ENCODE measurements around the gene HGFAC. TPM values are rescaled to one million over a fixed set of nuclear protein-coding genes. Genes with fewer than 3 reads are reported as not detected.
"Not testable (repeated sequence)": the region's sequence is repeated elsewhere in the genome, so short reads cannot be mapped to it uniquely, and the experiment has no call there.

Gene HGFAC
- total RNA-seq, 1 donor from 2014 or later: not detected

GRCh38 chr4:3442959-3443749 is 1.4 kb downstream of the HGFAC start:
- ATAC-seq: peak; percentile 57

- ATAC-seq: no peak
Observed at GRCh38 chr4:3443750-3444309, 2.1 kb downstream of the HGFAC start.

DNA sequence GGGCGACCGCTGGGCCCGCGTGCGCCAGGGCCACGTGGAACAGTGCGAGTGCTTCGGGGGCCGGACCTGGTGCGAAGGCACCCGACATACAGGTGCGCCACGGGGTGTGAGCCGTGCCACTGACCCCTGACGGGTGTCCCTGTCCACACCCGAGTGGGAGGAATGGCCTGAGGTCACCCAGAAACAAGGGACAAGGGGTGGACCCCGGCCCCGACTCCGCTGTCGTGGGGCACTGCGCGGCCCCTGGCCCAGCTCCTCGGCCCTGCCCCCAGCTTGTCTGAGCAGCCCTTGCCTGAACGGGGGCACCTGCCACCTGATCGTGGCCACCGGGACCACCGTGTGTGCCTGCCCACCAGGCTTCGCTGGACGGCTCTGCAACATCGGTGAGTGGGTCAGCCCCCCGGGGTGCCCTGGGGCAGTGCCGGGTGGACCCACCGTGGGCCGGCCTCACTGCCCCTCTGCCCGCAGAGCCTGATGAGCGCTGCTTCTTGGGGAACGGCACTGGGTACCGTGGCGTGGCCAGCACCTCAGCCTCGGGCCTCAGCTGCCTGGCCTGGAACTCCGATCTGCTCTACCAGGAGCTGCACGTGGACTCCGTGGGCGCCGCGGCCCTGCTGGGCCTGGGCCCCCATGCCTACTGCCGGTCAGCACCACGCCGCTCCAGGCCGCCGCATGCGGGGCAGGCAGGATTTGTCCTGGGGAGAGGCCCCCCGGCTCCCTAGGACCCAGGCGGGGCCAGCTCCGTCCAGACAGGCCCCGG is 2.8 kb downstream of the HGFAC start:
- ATAC-seq: no peak

GRCh38 chr4:3445111-3445820 is 3.5 kb downstream of the HGFAC start:
- no peak for ATAC-seq

GRCh38 chr4:3445829-3446545 is 4.2 kb downstream of the HGFAC start:
- ATAC-seq: no peak

DNA sequence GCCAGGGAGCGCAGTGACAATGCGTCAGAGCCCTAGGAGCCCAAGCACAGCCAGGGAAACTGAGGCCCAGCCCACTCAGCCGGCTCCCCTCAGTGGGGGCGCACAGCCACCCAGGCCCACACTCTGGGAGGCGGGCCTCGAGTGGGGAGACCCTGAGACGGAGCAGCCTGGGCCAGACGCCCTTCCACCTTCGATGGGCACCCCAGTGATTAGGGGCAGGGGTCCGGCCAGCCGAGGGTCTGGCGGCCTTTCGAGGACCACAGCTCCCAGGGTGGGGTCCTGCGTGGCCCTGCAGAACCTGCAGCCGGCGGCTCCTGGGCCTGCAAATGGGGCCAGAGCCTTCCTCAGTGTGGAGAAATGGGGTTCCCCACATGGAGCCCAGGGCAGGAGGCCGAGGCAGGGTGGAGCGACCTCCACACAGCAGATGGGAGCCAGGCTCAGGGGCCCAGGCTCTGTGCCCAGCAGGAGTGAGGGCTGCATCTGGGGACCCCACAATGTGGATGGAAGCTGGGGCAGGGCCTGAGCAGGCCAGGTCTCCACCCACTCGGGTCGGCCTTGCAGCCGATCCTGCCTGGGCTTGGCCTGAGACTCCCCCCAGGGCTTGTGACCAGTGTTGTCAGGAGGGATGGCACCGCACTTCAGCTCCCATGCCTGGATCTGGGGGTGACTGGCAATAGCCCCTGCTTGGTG is 5.0 kb downstream of the HGFAC start:
- no peak for ATAC-seq

DNA sequence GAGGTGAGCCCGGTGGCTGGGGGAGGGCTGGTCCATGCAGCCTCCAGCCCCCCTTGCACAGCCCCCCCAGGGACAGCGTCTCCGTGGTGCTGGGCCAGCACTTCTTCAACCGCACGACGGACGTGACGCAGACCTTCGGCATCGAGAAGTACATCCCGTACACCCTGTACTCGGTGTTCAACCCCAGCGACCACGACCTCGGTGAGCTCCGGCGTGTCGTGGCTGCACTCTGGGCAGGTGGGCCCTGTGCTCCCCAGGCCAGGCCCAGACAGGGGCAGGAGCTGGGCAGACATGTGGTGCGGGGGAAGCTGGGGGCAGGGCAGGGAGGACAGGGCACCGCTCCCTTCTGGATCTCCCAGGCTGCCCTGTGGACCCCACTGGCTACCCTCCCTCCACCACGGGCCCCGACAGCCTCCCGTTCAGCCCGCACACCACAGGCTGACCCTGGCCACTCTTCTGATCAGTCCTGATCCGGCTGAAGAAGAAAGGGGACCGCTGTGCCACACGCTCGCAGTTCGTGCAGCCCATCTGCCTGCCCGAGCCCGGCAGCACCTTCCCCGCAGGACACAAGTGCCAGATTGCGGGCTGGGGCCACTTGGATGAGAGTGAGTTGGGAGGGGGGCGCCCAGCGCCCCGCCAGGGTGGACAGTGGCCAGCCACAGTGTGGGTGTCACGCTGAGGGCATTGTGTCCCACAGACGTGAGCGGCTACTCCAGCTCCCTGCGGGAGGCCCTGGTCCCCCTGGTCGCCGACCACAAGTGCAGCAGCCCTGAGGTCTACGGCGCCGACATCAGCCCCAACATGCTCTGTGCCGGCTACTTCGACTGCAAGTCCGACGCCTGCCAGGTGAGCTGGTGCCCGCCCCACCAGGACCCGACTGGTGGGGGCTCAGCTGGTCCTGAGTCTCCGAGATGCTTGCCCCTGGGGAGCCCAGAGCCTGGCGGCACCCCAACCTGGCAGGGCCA is 5.9 kb downstream of the HGFAC start:
- ATAC-seq: no peak

DNA sequence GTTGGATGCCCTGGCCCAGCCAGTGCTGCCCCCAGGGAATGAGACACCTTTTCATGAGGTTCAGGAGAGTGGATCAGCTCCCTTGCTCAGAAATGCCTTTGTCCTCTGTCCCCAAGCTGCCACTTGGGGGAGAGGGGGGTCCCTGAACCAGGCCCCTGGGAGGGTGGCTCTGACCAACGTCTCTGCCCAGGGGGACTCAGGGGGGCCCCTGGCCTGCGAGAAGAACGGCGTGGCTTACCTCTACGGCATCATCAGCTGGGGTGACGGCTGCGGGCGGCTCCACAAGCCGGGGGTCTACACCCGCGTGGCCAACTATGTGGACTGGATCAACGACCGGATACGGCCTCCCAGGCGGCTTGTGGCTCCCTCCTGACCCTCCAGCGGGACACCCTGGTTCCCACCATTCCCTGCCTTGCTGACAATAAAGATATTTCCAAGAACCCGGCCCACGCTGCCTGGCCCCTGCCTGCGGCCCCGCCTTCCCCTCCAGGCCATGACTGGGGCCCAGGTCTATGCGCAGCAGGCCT is 7.3 kb downstream of the HGFAC start:
- ATAC-seq: no peak

DNA sequence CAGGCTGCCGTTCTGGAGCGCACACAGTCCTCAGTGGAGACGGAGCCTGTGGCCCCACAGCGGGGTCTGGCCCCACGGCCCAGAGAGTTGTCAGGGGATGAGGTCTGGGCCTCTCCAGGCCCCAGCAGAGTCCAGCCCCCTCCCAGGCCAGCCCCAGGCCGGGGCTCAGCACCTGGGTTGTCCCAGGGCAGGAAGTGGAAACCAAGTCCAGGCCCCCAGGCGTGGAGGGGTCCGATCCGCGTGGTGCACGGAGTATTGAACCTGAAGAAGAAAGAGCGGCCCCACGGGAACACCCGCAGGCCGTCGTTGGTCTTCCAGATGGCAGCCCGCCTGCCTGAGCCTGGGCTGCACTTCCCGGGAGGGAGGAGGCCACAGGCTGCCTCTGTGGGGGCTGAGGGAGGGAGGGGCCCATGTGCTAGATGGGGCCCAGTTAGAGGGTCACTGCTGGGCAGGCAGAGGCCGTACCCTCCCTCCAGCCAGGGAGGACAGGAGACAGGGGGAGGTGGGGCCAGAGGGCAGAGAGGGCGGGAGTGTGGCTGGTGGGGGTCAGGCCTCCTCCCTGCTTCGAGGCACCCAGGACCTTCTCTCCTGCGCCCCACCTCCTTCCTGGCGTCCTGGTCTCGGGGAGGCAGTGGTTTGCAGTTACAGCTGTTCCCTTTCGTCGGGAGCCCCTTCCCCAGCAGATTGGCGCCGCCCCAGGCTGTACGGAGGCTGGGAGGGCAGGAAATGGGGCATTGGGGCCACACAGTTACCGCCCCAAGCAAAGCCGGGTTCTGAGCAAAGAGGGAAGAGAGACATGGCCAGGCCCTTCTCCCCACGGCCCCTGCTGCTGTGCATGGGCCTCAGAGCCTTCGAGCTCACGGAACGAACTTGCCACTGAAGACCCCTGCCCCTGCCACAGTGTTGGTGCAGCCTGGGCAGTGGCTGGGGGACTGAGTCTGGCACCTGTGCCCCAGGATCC is 8.1 kb downstream of the HGFAC start:
- ATAC-seq: no peak

GRCh38 chr4:3450643-3451042 is 8.9 kb downstream of the HGFAC start:
- ATAC-seq: no peak

- peak; percentile 38 for ATAC-seq
Observed at GRCh38 chr4:3451956-3452355, 10.2 kb downstream of the HGFAC start.

DNA sequence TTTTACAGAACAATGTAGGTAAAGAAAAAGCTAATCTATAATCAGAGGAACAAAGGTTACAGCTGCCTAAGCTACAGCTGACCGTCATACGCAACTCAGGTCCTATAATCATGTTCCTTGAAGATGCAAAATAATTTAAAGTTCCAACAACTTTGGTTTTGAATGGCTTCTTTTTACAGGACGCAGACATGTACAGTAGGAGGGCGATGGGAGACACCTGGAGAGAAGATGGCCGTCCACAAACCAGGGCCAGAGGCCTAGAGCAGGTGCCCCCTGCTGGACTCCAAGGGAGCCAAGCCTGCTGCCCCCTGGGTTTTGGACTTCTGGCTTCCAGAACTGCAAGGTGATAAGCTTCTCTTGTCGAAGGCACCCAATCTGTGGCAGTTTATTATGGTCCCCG is 10.6 kb downstream of the HGFAC start:
- ATAC-seq: no peak

DNA sequence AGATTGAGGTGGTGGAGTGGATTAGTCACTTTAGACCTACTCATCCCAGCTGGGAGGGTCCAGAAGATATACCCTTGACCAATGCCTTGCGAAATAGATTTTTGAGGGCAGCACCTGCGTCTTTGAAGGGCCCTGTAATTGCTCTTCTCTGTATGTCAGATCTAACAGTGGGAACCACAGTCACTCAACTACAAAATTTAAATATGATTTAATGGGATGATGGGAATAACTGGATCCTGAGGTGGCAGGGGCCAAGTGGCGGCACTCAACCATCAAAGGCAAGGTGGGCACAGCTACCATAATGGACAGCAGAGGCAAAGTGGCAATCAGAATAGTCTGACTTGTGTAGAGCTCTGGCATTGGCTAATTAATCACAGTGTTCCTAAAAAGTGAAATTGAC is 13.8 kb downstream of the HGFAC start:
- ATAC-seq: not testable (repeated sequence)

- no peak for ATAC-seq
Observed at GRCh38 chr4:3458371-3458770, 16.6 kb downstream of the HGFAC start.

- not testable (repeated sequence) for ATAC-seq
Observed at GRCh38 chr4:3459156-3459555, 17.4 kb downstream of the HGFAC start.

DNA sequence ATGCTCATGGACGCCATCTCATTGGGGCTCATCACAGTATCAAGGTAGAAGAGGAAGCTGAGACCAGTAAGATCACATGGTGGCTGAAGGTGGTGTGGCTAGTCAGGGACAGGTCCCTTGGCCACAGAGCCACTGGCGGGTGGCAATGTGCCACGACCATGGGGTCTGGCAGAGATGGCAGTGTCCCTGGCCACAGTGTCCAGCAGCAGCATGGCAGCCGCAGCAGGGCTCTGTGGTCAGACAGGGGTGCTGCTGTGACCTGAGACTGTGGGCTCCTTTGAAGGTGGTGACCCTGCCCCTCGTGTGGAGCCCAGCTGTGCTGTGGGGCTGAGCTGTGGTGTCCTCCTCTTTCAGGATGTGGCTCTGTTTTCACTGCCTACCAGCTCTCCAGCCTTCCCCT is 19.2 kb downstream of the HGFAC start:
- ATAC-seq: no peak

DNA sequence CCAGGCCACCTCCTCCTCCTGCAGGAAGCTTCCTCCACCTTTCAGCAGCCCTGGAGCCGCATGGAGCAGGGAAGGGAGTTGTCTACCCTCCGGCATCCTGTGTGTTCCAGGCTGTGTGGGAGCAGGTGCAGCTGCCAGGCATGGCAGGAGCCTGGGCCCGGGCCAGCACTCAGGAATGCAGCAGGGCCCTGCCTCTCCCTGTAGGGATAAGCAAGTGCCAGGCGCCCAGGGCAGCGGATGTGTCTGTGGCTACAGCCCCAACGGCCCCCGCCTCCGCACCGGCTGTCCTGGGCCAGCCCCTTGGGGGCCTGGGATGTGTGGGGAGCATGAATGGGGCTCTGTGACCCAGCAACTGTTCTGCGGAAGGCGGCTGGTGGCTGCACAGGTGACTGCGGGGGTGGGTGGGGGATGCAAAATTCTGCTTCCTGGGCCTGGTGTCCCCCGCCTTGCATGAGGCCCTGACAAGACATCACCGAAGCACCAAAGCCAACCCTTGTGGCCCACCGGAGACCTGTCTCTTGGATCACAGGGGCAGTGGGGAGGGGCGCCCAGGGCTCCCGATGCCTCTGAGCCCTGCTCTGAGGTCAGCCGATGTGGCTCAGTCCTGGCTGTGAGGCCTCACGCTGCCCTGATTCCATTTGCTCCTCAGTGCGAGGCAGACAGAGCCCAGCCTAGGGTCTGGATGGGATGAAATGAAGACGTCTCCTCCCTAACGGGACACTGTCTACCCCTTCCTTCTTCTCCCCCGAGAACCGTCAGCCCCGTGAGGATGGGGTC is 19.9 kb downstream of the HGFAC start:
- ATAC-seq: peak; percentile 77

DNA sequence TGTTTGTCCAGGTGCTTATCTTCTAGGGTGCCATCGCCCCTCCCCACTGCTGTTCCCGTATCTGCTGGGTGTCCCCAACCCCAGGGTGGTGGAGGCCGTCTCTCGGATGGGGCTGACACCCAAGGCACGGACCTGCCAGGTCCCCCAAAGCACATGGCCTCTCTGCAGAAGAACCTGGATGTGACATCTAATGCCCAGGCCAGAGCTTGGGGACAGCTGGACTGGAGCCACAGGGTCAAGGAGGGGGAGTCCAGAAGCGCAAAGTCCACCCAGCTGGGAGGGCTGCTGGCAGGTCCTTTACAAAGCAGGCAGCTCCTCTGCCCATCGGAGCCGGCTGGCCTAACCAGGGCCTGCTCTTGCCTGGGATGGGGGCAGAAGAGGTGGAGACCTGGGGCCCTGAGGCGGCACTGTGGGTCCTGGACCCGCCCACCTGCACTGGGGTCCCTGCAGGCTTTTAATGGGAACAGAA is 20.6 kb downstream of the HGFAC start:
- no peak for ATAC-seq
